ENCODE measurements around the gene CIBAR2.

DNA sequence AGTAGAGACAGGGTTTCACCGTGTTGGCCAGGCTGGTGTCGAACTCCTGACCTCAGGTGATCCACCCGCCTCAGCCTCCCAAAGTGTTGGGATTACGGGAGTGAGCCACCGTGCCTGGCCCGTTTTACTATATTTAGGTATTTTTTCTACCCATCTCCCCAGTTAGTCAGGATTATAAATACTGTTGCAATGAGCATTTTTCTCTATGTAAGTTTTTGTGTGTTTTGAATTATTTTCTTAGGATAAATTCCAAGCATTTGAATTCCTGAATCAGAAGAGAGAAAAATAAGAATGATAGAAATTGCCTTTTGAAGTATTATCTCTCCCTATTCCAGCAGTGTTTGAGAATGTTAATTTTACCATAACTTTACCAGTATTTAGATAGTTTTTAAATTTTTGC lies 48.1 kb downstream of the CIBAR2 start:
- TF ChIP-seq, protein P1, sequence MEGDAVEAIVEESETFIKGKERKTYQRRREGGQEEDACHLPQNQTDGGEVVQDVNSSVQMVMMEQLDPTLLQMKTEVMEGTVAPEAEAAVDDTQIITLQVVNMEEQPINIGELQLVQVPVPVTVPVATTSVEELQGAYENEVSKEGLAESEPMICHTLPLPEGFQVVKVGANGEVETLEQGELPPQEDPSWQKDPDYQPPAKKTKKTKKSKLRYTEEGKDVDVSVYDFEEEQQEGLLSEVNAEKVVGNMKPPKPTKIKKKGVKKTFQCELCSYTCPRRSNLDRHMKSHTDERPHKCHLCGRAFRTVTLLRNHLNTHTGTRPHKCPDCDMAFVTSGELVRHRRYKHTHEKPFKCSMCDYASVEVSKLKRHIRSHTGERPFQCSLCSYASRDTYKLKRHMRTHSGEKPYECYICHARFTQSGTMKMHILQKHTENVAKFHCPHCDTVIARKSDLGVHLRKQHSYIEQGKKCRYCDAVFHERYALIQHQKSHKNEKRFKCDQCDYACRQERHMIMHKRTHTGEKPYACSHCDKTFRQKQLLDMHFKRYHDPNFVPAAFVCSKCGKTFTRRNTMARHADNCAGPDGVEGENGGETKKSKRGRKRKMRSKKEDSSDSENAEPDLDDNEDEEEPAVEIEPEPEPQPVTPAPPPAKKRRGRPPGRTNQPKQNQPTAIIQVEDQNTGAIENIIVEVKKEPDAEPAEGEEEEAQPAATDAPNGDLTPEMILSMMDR (IDR thresholded peaks at IDR 0.05): no peak
- TF ChIP-seq POLR2A (IDR thresholded peaks at IDR 0.05) (no peak), POLR2AphosphoS5 (IDR thresholded peaks at IDR 0.05) (no peak)
